Measurements from ENCODE around the gene SLIT1. TPM values are rescaled to one million over a fixed set of nuclear protein-coding genes. Genes with fewer than 3 reads are reported as not detected.

Gene SLIT1
- total and polyA plus RNA-seq, 2 of the 8 experiments (the other 6 are each of a cell fraction or from before 2014, with no cell fraction given), result 0.70 to 0.88 TPM

GRCh38 chr10:97015240-97015639 is 170.5 kb downstream of the SLIT1 start:
- no peak overlapping the region for H2BK5ac ChIP-seq (ENCODE audit: low read depth, low read length)
- no peak overlapping the region for H3K27ac ChIP-seq (ENCODE audit: low read depth, low read length)
- FAIRE-seq, result no peak
- no peak overlapping the region for H3K56ac ChIP-seq (replicated peaks; ENCODE audit: insufficient read length, low read depth, low read length)
- H3K4ac ChIP-seq (replicated peaks; ENCODE audit: insufficient read length, low read depth, low read length), result no peak overlapping the region
- no peaks in the 10 kb centered on the region for H3K23me2 ChIP-seq (ENCODE audit: low read depth, low read length)
- no peak for DNase-seq (ENCODE audit: low read depth in 1 of 2, low spot score in 2 of 2)
- H2BK120ac ChIP-seq (replicated peaks; ENCODE audit: low read depth, low read length), result no peak overlapping the region
- no peak overlapping the region for H3K4me2 ChIP-seq (ENCODE audit: insufficient read depth in 1 of 2, low read depth in 2 of 2, low read length in 2 of 2)
- no peaks in the 10 kb centered on the region for H3K27me3 ChIP-seq (replicated peaks in 1 of 4; ENCODE audit: control insufficient read depth in 3 of 4, extremely low read depth in 1 of 4, insufficient read depth in 3 of 4, low read length in 3 of 4)
- H4K8ac ChIP-seq (ENCODE audit: extremely low read depth, insufficient read depth, low read length), result no peak overlapping the region
- no peak overlapping the region for H2BK12ac ChIP-seq (ENCODE audit: low read depth, low read length)
- POLR2A ChIA-PET (ENCODE audit: partially characterized antibody), result no interaction called here
- CTCF ChIA-PET (ENCODE audit: partially characterized antibody), result interaction anchor here (0.9 to 5.3 kb wide), 2 partner anchors 9 to 12 kb away, joined by 3 to 32 read pairs; no protein-coding TSS in a partner anchor
- H4K5ac ChIP-seq (ENCODE audit: insufficient read length, low read depth, low read length), result no peak overlapping the region
- WGBS, 2 experiments (ENCODE audit: extremely low coverage in 1 of 2, insufficient coverage in 1 of 2, insufficient read length in 1 of 2, insufficient replicate concordance in 2 of 2, low coverage in 1 of 2, low lambda C conversion rate in 2 of 2, missing lambda C conversion rate in 1 of 2), result 85% methylated on average over 1 of the region's 1 CpG; no CpG with 5 or more reads in 1 of the 2 experiments
- H2BK15ac ChIP-seq (ENCODE audit: low read length), result no peak overlapping the region
- no peaks in the 10 kb centered on the region; the same call in 1 of the 2 replicates for H3K79me1 ChIP-seq (ENCODE audit: low read depth, low read length)
- H2AFZ ChIP-seq (ENCODE audit: low read length), result no peak overlapping the region
- no peak overlapping the region for H3K14ac ChIP-seq (ENCODE audit: insufficient read length)
- no peak overlapping the region for H3K23ac ChIP-seq (ENCODE audit: insufficient read length)
- H3K4me3 ChIP-seq (ENCODE audit: extremely low read depth in 1 of 4, insufficient read depth in 2 of 4, low read depth in 3 of 4, low read length in 4 of 4), result no peak overlapping the region
- H3K4me1 ChIP-seq (replicated peaks in 1 of 4; ENCODE audit: control insufficient read depth in 3 of 4, insufficient read depth in 4 of 4, low read length in 3 of 4), result peaks cover 0 to under 1% (median under 1%) of the 10 kb centered on the region in 4 experiments; a peak in 1 of 7 replicates
- no peaks in the 10 kb centered on the region for H3K36me3 ChIP-seq (ENCODE audit: control insufficient read depth in 2 of 4, insufficient read depth in 4 of 4, low read length in 3 of 4)
- no peaks in the 10 kb centered on the region for H3K9me3 ChIP-seq (ENCODE audit: insufficient read depth in 2 of 2, low read depth in 1 of 2, low read length in 1 of 2)
- H3K79me2 ChIP-seq (ENCODE audit: control insufficient read depth in 1 of 2, insufficient read depth in 2 of 2, low read length in 2 of 2), result no peaks in the 10 kb centered on the region
- H4K20me1 ChIP-seq (replicated peaks in 1 of 2; ENCODE audit: control insufficient read depth in 1 of 2, insufficient read depth in 2 of 2, low read length in 2 of 2), result no peaks in the 10 kb centered on the region
- H4K91ac ChIP-seq (replicated peaks; ENCODE audit: insufficient read length, low read length), result no peak overlapping the region
- no peak overlapping the region for H3K18ac ChIP-seq (ENCODE audit: extremely low read depth, low read length)
- no peak overlapping the region for H2AK5ac ChIP-seq (ENCODE audit: low read depth, low read length)
- H2BK20ac ChIP-seq (ENCODE audit: low read length), result no peak overlapping the region
- no peak overlapping the region for H3K9ac ChIP-seq (replicated peaks in 1 of 4; ENCODE audit: extremely low read depth in 1 of 4, low read depth in 3 of 4, low read length in 3 of 4)
- TF ChIP-seq CHD2 (IDR thresholded peaks at IDR 0.05; ENCODE audit: low read length) (no peak), RAD21 (IDR thresholded peaks at IDR 0.05 in 1 of 2, conservative IDR thresholded peaks at IDR 0.05 in 1 of 2; ENCODE audit: low read depth in 2 of 2, low read length in 2 of 2) (no peak), HDAC2 (IDR thresholded peaks at IDR 0.05; ENCODE audit: borderline replicate concordance in 1 of 2, low read depth in 2 of 2, low read length in 2 of 2) (no peak), CTCF (IDR thresholded peaks at IDR 0.05; ENCODE audit: control extremely low read depth in 1 of 3, insufficient read depth in 1 of 3, low read depth in 1 of 3, low read length in 3 of 3) (no peak), SAP30 (IDR thresholded peaks at IDR 0.05; ENCODE audit: insufficient read depth, insufficient replicate concordance, low read length) (no peak), SIX5 (IDR thresholded peaks at IDR 0.05; ENCODE audit: low read depth, low read length) (no peak), USF2 (IDR thresholded peaks at IDR 0.05; ENCODE audit: low read length) (no peak), ZNF274 (IDR thresholded peaks at IDR 0.05; ENCODE audit: borderline replicate concordance, extremely low read depth, low read length) (no peak), JUN (IDR thresholded peaks at IDR 0.05; ENCODE audit: low read depth, low read length) (no peak), SRF (IDR thresholded peaks at IDR 0.05; ENCODE audit: low read depth, low read length) (no peak)

All from H1 (cell line).